GM19438 (cell line): ENCODE results near the gene HIPK2.

Experiments used
- ATAC-seq: cut with Tn5 transposase; IDR thresholded peaks from one replicate; pipeline ENCODE4 v1.9.1; 2021; ENCODE audit warnings: low read depth; ENCODE audit not compliant: unreplicated experiment

The HIPK2 gene

DNA sequence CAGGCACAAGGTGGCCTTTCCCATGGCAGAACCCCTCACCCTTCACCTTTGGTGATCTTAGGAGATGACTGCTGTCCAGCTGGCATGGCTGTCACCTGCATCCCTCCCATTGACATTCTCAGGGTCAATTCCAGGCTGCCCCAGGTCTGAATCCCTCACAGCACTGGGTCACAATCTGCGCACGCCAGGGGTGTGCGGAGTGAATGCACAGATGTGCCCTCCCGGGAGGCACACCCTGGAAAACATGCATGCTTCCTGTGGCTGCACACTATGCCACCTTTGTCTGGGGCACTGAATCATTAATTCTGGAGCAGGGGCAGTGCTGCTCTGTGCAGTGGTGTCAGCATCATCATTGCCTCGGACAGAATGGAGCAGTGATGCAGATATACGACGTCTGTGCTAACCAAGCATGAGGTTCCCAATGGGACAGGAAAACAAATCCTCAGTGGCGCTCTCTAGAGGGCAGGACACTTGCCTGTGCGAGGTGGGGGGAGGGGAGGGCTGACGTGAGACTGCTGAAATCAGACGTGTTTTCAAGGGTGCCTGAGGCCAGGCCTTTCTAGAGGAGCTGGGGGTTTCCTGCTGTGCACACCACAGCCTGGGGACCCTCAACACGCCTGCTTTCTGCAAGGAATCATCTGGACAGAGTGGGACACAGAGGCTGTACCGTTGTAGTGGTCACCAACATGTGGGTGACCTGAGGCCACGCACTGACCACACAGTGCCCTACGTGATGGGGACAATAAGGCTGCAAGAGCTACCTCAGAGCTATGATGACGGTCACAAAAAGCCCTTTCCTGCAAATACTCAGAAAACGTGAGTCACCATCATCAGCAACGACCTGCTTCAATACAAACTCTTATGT lies 77.9 kb downstream of the HIPK2 start:
- ATAC-seq = no peak

- ATAC-seq = no peak
Observed at GRCh38 chr7:139698844-139699243, 79.0 kb downstream of the HIPK2 start.

DNA sequence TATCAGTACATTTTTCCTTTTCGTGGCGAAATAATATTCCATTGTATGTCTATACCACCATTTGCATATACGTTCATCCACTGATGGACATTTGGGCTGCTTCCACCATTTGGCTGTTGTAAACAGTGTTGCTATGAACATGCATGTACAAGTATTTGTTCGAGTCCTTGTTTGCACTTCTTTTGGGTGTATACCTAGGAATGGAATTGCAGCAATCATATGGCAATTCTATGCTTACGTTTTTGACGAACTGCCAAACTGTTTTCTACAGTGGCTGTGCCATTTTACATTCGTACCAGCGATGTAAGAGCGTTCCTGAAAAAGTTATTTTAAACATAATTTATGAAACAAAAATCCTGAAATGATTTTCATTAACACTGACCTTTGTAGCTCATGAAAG lies 79.5 kb downstream of the HIPK2 start:
- ATAC-seq = no peak

DNA sequence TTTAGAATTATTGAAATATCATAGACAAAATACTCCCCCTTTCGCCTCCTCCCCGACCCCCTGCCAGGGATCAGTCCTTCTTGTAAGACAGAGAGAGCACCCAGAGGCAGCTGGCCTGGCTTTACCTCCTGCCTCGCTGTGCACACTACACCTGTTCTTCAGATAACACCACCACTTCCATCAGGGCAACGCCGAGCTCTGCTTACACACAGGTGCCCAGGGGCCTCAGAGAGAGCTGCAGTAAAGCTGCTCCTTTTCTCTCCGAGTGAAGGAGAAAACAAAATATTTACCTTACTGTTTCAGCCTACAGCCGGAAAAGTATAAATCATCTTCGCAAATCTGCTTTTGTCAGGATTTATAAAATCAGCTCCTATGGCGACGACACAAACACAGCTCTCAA lies 80.7 kb downstream of the HIPK2 start:
- ATAC-seq = no peak

DNA sequence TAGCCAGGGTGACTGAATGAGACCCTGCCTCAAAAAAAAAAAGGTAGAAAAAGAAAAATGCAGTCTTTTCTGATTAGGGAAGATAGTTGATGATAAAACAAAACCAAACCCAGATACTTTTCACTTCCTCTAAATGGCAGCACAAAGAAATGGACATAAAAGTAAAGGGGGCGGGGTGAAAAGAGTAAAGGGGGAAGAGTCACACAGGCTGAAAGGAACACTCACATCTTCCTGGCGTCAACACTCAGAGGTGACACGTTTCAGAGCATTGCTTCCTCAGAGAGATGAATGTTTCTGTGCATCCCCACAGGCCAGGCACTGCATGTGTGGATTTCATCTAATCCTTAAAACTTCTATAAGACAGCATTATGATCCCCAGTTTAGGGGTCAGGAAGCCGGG lies 81.2 kb downstream of the HIPK2 start:
- ATAC-seq = no peak

DNA sequence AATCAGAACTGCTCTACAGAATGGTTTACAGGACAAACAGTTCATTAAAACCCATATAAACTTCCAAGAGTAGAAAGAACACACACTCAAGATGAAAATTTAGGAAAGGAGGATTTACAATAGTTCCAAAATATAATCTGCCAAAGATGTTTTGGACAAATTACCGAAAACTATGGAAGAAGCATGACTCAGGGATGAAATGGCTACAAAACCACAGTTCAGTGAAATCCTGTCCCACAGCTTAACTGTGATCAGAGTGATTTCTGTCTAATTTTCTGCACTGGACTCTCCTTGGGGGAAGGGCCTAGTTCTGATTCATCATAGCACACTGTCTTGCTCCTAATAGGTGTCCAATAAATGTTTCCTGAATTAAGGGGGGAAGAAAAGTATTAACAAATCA lies 82.2 kb downstream of the HIPK2 start:
- no peak for ATAC-seq

GRCh38 chr7:139695051-139695450 lies 82.7 kb downstream of the HIPK2 start:
- no peak for ATAC-seq

DNA sequence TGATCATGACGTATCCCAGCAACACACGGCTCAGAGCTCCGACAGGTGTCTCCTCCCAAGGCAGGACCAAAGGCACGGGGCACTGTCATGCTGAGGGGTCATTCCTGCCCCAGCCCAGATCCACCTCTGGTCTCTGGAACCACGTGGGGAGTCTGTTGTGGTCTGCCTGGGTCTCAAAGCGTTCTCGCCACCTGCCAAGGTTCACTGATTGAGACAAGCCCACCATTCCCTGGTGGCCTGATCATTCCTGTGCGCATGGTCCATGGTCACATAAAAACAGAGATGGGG lies 83.5 kb downstream of the HIPK2 start:
- ATAC-seq = no peak

GRCh38 chr7:139693651-139694388 lies 84.0 kb downstream of the HIPK2 start:
- no peak for ATAC-seq

GRCh38 chr7:139692723-139693122 lies 85.1 kb downstream of the HIPK2 start:
- ATAC-seq = no peak

GRCh38 chr7:139691253-139691781 lies 86.5 kb downstream of the HIPK2 start:
- ATAC-seq = no peak

- no peak for ATAC-seq
Observed at GRCh38 chr7:139687980-139688632, 89.7 kb downstream of the HIPK2 start.

GRCh38 chr7:139687211-139687954 lies 90.4 kb downstream of the HIPK2 start:
- no peak for ATAC-seq

GRCh38 chr7:139683137-139683921 lies 94.5 kb downstream of the HIPK2 start:
- peak; percentile 67 for ATAC-seq

GRCh38 chr7:139682136-139683013 lies 95.4 kb downstream of the HIPK2 start:
- peak; percentile 41 for ATAC-seq

GRCh38 chr7:139681812-139682135 lies 96.0 kb downstream of the HIPK2 start:
- ATAC-seq = no peak

DNA sequence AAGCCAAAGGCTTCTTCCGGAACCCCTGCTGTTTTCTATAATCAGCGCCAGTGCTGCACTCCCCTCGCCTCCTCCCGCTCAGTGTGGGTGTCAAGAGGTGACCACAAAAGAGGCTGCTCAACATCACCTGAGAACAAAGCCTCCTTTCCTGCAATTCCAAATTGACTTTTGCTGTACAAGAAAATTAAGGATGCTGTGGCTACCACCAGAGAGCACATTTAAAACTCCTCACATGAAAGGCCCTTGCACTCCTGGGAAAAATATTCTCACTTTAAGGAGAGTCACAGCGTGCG lies 96.4 kb downstream of the HIPK2 start:
- ATAC-seq = no peak

DNA sequence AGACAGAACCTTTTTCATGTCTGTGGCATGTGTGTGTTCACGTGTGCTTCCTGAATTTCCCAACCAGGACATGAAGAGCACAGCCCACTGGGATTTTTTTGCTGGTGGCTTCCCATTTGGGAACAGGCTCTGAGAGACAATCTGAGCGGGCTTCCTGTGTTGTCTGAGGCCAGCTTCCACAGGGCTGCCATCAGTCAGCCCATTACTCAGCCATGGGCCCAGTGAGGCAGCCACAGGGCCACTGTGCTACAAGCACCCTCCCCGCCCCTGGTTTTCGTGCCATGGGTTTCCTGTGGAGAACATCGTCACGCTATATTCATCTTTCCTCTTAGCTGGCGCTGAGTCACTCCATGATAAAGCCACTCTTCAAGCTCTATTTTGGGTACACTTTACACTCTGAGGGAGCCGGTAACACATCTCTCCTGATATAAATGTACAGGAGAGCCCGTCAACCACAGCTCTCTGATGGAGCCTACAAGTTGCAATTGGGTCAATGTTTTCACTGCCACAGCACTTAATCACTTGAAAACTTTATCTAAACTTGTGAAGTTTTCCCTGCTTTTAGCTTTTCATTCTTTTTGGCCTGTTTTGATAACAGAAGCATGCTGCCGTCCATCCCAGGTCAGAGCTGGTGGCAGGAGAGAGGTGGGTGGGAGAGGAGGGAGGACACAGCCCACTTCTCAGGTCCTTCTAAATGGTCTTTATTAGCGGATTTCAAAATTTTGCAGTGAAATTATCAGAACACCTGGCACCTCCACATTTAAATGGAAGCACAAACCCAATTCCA lies 96.9 kb downstream of the HIPK2 start:
- no peak for ATAC-seq
